Activated T-helper 2 cell treated with anti-CD3 and anti-CD28 coated beads, Interferon-gamma antibody, Interleukin-2, Interleukin-4, amounts not matched to agents 10 μg/mL and 5 μg/mL and 100 μg/mL, durations not matched to agents 14 hours and 24 hours and 36 hours (primary cell): Measurements from ENCODE around the gene YWHAG. TPM values are rescaled to one million over a fixed set of nuclear protein-coding genes. Genes with fewer than 3 reads are reported as not detected.

ENCODE experiments used
- DNase-seq: peaks from one replicate; pipeline ENCODE4 v3.0.0; 2021; ENCODE audit warnings: low spot score
- H3K27ac Mint-ChIP-seq: one replicate; pipeline ENCODE4 v1.8.0; 2021; ENCODE audit warnings: mixed read lengths
- H3K27me3 Mint-ChIP-seq: one replicate; pipeline ENCODE4 v1.8.0; 2021; ENCODE audit warnings: low read depth, mixed read lengths
- H3K36me3 Mint-ChIP-seq: one replicate; pipeline ENCODE4 v1.8.0; 2021; ENCODE audit warnings: low read depth, mixed read lengths
- H3K4me1 Mint-ChIP-seq: one replicate; pipeline ENCODE4 v1.8.0; 2021; ENCODE audit warnings: low read depth, mixed read lengths
- H3K4me3 Mint-ChIP-seq: one replicate; pipeline ENCODE4 v1.8.0; 2021; ENCODE audit warnings: low read depth, mild to moderate bottlenecking, moderate library complexity, mixed read lengths
- H3K9me3 Mint-ChIP-seq: one replicate; pipeline ENCODE4 v1.8.0; 2021; ENCODE audit warnings: mixed read lengths
- intact Hi-C: fragments of 100-400 bp; cut with micrococcal nuclease; formaldehyde crosslinking; loops from one replicate; pipeline ENCODE4 v1.15.1; 2023
- total RNA-seq: library from RNA; stranded (reverse); gene quantifications from 2 replicates; pipeline ENCODE4 v1.2.3, GENCODE V29; 2022

The YWHAG gene
- total RNA-seq, 1 donor from 2014 or later = 189 TPM

GRCh38 chr7:76354516-76354915, 4.3 kb downstream of the YWHAG start:
- Mint-ChIP-seq H3K4me1 (peaks cover 49% of the 10 kb centered on the region), H3K4me3 (no peak overlapping the region), H3K36me3 (peaks cover 70% of the 10 kb centered on the region), H3K27me3 (no peaks in the 10 kb centered on the region), H3K9me3 (no peaks in the 10 kb centered on the region), H3K27ac (no peak overlapping the region)
- DNase-seq = no peak
- intact Hi-C loops = no loop called here

GRCh38 chr7:76353744-76354143, 5.0 kb downstream of the YWHAG start:
- peaks cover 75% of the 10 kb centered on the region for H3K36me3 Mint-ChIP-seq
- no peak overlapping the region for H3K27ac Mint-ChIP-seq
- DNase-seq = no peak
- H3K4me3 Mint-ChIP-seq = no peak overlapping the region
- no peaks in the 10 kb centered on the region for H3K27me3 Mint-ChIP-seq
- H3K4me1 Mint-ChIP-seq = peaks cover 50% of the 10 kb centered on the region
- intact Hi-C loops = no loop called here
- H3K9me3 Mint-ChIP-seq = no peaks in the 10 kb centered on the region

- intact Hi-C loops = no loop called here
- no peak overlapping the region for H3K27ac Mint-ChIP-seq
- no peak for DNase-seq
- no peaks in the 10 kb centered on the region for H3K27me3 Mint-ChIP-seq
- peaks cover 51% of the 10 kb centered on the region for H3K4me1 Mint-ChIP-seq
- no peaks in the 10 kb centered on the region for H3K9me3 Mint-ChIP-seq
- no peak overlapping the region for H3K4me3 Mint-ChIP-seq
- peaks cover 74% of the 10 kb centered on the region for H3K36me3 Mint-ChIP-seq
These were observed 6.6 kb downstream of the YWHAG start for GRCh38 chr7:76352193-76352592.

GRCh38 chr7:76351372-76351771, 7.4 kb downstream of the YWHAG start:
- no peak overlapping the region for H3K4me3 Mint-ChIP-seq
- intact Hi-C loops = no loop called here
- H3K9me3 Mint-ChIP-seq = no peaks in the 10 kb centered on the region
- no peaks in the 10 kb centered on the region for H3K27me3 Mint-ChIP-seq
- peak overlapping the region; percentile 57 for H3K27ac Mint-ChIP-seq
- peaks cover 76% of the 10 kb centered on the region for H3K36me3 Mint-ChIP-seq
- H3K4me1 Mint-ChIP-seq = peaks cover 55% of the 10 kb centered on the region
- no peak for DNase-seq

- no peaks in the 10 kb centered on the region for H3K9me3 Mint-ChIP-seq
- H3K4me1 Mint-ChIP-seq = peaks cover 45% of the 10 kb centered on the region
- no peak overlapping the region for H3K4me3 Mint-ChIP-seq
- DNase-seq = no peak
- intact Hi-C loops = no loop called here
- H3K27me3 Mint-ChIP-seq = no peaks in the 10 kb centered on the region
- peaks cover 73% of the 10 kb centered on the region for H3K36me3 Mint-ChIP-seq
- H3K27ac Mint-ChIP-seq = no peak overlapping the region
These were observed 9.4 kb downstream of the YWHAG start for GRCh38 chr7:76349313-76349885.

- Mint-ChIP-seq H3K36me3 (peaks cover 77% of the 10 kb centered on the region), H3K4me3 (peak overlapping the region; percentile 28), H3K27me3 (no peaks in the 10 kb centered on the region), H3K9me3 (no peaks in the 10 kb centered on the region), H3K4me1 (peaks cover 51% of the 10 kb centered on the region), H3K27ac (peak overlapping the region; percentile 75)
- DNase-seq = no peak
- intact Hi-C loops = no loop called here
These were observed 11.1 kb downstream of the YWHAG start for GRCh38 chr7:76347710-76348109.

GRCh38 chr7:76346778-76347177, 12.0 kb downstream of the YWHAG start:
- no peaks in the 10 kb centered on the region for H3K27me3 Mint-ChIP-seq
- intact Hi-C loops = no loop called here
- H3K36me3 Mint-ChIP-seq = peaks cover 81% of the 10 kb centered on the region
- no peaks in the 10 kb centered on the region for H3K9me3 Mint-ChIP-seq
- DNase-seq = no peak
- H3K4me1 Mint-ChIP-seq = peaks cover 52% of the 10 kb centered on the region
- peak overlapping the region; percentile 54 for H3K27ac Mint-ChIP-seq
- no peak overlapping the region for H3K4me3 Mint-ChIP-seq

GRCh38 chr7:76346097-76346496, 12.7 kb downstream of the YWHAG start:
- H3K36me3 Mint-ChIP-seq = peaks cover 79% of the 10 kb centered on the region
- H3K4me1 Mint-ChIP-seq = peaks cover 51% of the 10 kb centered on the region
- no peak for DNase-seq
- no peaks in the 10 kb centered on the region for H3K27me3 Mint-ChIP-seq
- H3K9me3 Mint-ChIP-seq = no peaks in the 10 kb centered on the region
- no peak overlapping the region for H3K27ac Mint-ChIP-seq
- no peak overlapping the region for H3K4me3 Mint-ChIP-seq
- intact Hi-C loops = no loop called here

- H3K4me3 Mint-ChIP-seq = no peak overlapping the region
- no peak for DNase-seq
- H3K9me3 Mint-ChIP-seq = no peaks in the 10 kb centered on the region
- peaks cover 54% of the 10 kb centered on the region for H3K4me1 Mint-ChIP-seq
- intact Hi-C loops = loop anchor here (2.0 kb wide), 1 partner anchor 15 kb away; the partner anchor contains the start of gene YWHAG
- H3K27ac Mint-ChIP-seq = peak overlapping the region; percentile 10
- no peaks in the 10 kb centered on the region for H3K27me3 Mint-ChIP-seq
- peaks cover 73% of the 10 kb centered on the region for H3K36me3 Mint-ChIP-seq
These were observed 14.9 kb downstream of the YWHAG start for GRCh38 chr7:76343931-76344321.

GRCh38 chr7:76343294-76343930, 15.4 kb downstream of the YWHAG start:
- no peaks in the 10 kb centered on the region for H3K9me3 Mint-ChIP-seq
- DNase-seq = no peak
- peaks cover 78% of the 10 kb centered on the region for H3K36me3 Mint-ChIP-seq
- peak overlapping the region; percentile 10 for H3K27ac Mint-ChIP-seq
- peaks cover 56% of the 10 kb centered on the region for H3K4me1 Mint-ChIP-seq
- no peak overlapping the region for H3K4me3 Mint-ChIP-seq
- intact Hi-C loops = loop anchor here (2.0 kb wide), 1 partner anchor 15 kb away; the partner anchor contains the start of gene YWHAG
- no peaks in the 10 kb centered on the region for H3K27me3 Mint-ChIP-seq

- H3K27ac Mint-ChIP-seq = peak overlapping the region; percentile 16
- DNase-seq = no peak
- H3K27me3 Mint-ChIP-seq = no peaks in the 10 kb centered on the region
- intact Hi-C loops = loop anchor here (2.0 kb wide), 1 partner anchor 17 kb away; the partner anchor contains the start of gene YWHAG
- no peak overlapping the region for H3K4me3 Mint-ChIP-seq
- peaks cover 81% of the 10 kb centered on the region for H3K36me3 Mint-ChIP-seq
- H3K4me1 Mint-ChIP-seq = peaks cover 51% of the 10 kb centered on the region
- H3K9me3 Mint-ChIP-seq = no peaks in the 10 kb centered on the region
These were observed 16.6 kb downstream of the YWHAG start for GRCh38 chr7:76342222-76342621.

GRCh38 chr7:76340617-76341131, 18.1 kb downstream of the YWHAG start:
- H3K4me3 Mint-ChIP-seq = no peak overlapping the region

GRCh38 chr7:76338298-76339084, 20.3 kb downstream of the YWHAG start:
- intact Hi-C loops = no loop called here
- H3K9me3 Mint-ChIP-seq = no peaks in the 10 kb centered on the region
- no peak overlapping the region for H3K4me3 Mint-ChIP-seq
- peaks cover 60% of the 10 kb centered on the region for H3K36me3 Mint-ChIP-seq
- no peaks in the 10 kb centered on the region for H3K27me3 Mint-ChIP-seq
- no peak for DNase-seq
- peaks cover 31% of the 10 kb centered on the region for H3K4me1 Mint-ChIP-seq
- H3K27ac Mint-ChIP-seq = no peak overlapping the region

More at GRCh38 chr7:76340617-76341131, 18.1 kb downstream of the YWHAG start:
- Mint-ChIP-seq H3K27me3 (no peaks in the 10 kb centered on the region), H3K4me1 (peaks cover 39% of the 10 kb centered on the region), H3K9me3 (no peaks in the 10 kb centered on the region), H3K36me3 (peaks cover 71% of the 10 kb centered on the region), H3K27ac (peak overlapping the region; percentile 55)
- DNase-seq = no peak
- intact Hi-C loops = no loop called here
